Activated CD8-positive, alpha-beta T cell treated with anti-CD3 and anti-CD28 coated beads for 36 hours (primary cell): ENCODE results near the gene SNRNP40. TPM values are rescaled to one million over a fixed set of nuclear protein-coding genes. Genes with fewer than 3 reads are reported as not detected.

Source experiments
- ATAC-seq: fragments of 200-7000 bp; cut with Tn5 transposase; one replicate; pipeline ENCODE4 v1.10.0; 2021; ENCODE audit warnings: mild to moderate bottlenecking, moderate library complexity
- CTCF ChIA-PET: fragments of 350-600 bp; sonication (Branson Sonifier 250); formaldehyde crosslinking; loops from one replicate; lab custom pipeline; 2021; ENCODE audit warnings: antibody characterized with exemption; lab: Charles Lee
- POLR2A ChIA-PET: fragments of 350-600 bp; sonication (Branson Sonifier 250); formaldehyde crosslinking; loops from one replicate; lab custom pipeline; 2021; ENCODE audit warnings: antibody characterized with exemption; lab: Charles Lee
- DNase-seq: peaks from one replicate; pipeline ENCODE4 v3.0.0-alpha.2; 2020
- H3K27ac Mint-ChIP-seq: one replicate; pipeline ENCODE4 v1.8.0; 2021; ENCODE audit warnings: mild to moderate bottlenecking, mixed read lengths
- H3K27me3 Mint-ChIP-seq: one replicate; pipeline ENCODE4 v1.8.0; 2021; ENCODE audit warnings: mixed read lengths
- H3K36me3 Mint-ChIP-seq: one replicate; pipeline ENCODE4 v1.8.0; 2021; ENCODE audit warnings: low read depth, mixed read lengths
- H3K4me1 Mint-ChIP-seq: one replicate; pipeline ENCODE4 v1.8.0; 2021; ENCODE audit warnings: low read depth, mixed read lengths
- H3K4me3 Mint-ChIP-seq: one replicate; pipeline ENCODE4 v1.8.0; 2021; ENCODE audit warnings: mild to moderate bottlenecking, moderate library complexity, mixed read lengths
- H3K9me3 Mint-ChIP-seq: one replicate; pipeline ENCODE4 v1.8.0; 2021; ENCODE audit warnings: mixed read lengths
- CTCF ChIP-seq: fragments of 200-600 bp; IDR thresholded peaks from one replicate; pipeline ENCODE4 v1.8.0; 2022; ENCODE audit warnings: antibody characterized with exemption, mild to moderate bottlenecking
- intact Hi-C: fragments of 100-400 bp; cut with micrococcal nuclease; formaldehyde crosslinking; loops from one replicate; pipeline ENCODE4 v1.10.0; 2022
- total RNA-seq, 2 experiments: library from RNA; stranded (reverse); gene quantifications; one replicate each; pipeline ENCODE4 v1.2.3, GENCODE V29; 2021

SNRNP40 gene
- total RNA-seq, 2 experiments from 2014 or later, result 98.6 to 102 TPM

GRCh38 chr1:31230378-31230777, 66.2 kb downstream of the SNRNP40 start:
- Mint-ChIP-seq H3K27me3 (peaks cover 12% of the 10 kb centered on the region), H3K4me1 (no peaks in the 10 kb centered on the region), H3K27ac (no peak overlapping the region), H3K36me3 (no peaks in the 10 kb centered on the region), H3K4me3 (no peak overlapping the region), H3K9me3 (no peaks in the 10 kb centered on the region)
- intact Hi-C loops, result no loop called here
- ChIA-PET CTCF (no interaction called here), POLR2A (interaction anchor here (0.6 kb wide), 1 partner anchor 82 kb away, joined by 3 read pairs; no protein-coding TSS in a partner anchor)
- ATAC-seq (no peak), DNase-seq (no peak)
- no peak for TF ChIP-seq CTCF

GRCh38 chr1:31228986-31229385, 67.6 kb downstream of the SNRNP40 start:
- H3K4me1 Mint-ChIP-seq, result no peaks in the 10 kb centered on the region
- ChIA-PET POLR2A (no interaction called here), CTCF (interaction anchor here (2.1 kb wide), 1 partner anchor 166 kb away, joined by 5 read pairs; no protein-coding TSS in a partner anchor)
- DNase-seq (no peak), ATAC-seq (no peak)
- H3K27ac Mint-ChIP-seq, result no peak overlapping the region
- intact Hi-C loops, result no loop called here
- H3K36me3 Mint-ChIP-seq, result no peaks in the 10 kb centered on the region
- H3K27me3 Mint-ChIP-seq, result peaks cover 1% of the 10 kb centered on the region
- no peaks in the 10 kb centered on the region for H3K9me3 Mint-ChIP-seq
- H3K4me3 Mint-ChIP-seq, result no peak overlapping the region
- TF ChIP-seq CTCF, result no peak

- no peaks in the 10 kb centered on the region for H3K27me3 Mint-ChIP-seq
- POLR2A ChIA-PET, result interaction anchor here (0.6 kb wide), 1 partner anchor 10 kb away, joined by 3 read pairs; no protein-coding TSS in a partner anchor
- no peaks in the 10 kb centered on the region for H3K4me1 Mint-ChIP-seq
These were observed 68.6 kb downstream of the SNRNP40 start for GRCh38 chr1:31227891-31228568.

DNA sequence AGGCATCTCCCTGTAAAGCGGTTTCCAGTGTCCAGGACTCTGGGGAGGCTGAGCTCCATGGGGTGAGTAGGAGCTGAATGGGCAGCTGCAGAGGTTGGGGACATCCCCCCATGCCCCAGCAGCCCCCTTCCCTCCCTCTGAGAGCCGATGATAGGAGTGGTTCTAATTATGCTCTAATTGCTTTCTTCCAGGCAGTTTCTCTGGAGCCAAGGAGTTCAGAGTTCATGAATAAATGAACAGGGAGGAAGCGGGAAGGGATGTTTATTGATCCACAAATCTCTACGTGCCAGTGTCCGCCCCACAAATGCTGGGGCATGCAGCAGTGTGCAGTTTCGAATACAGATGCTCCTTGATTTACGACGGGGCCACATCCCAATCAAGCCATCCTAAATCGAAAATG, 72.5 kb downstream of the SNRNP40 start:
- intact Hi-C loops, result no loop called here
- no peaks in the 10 kb centered on the region for H3K36me3 Mint-ChIP-seq
- no peaks in the 10 kb centered on the region for H3K9me3 Mint-ChIP-seq
- POLR2A ChIA-PET, result no interaction called here
- H3K27me3 Mint-ChIP-seq, result no peaks in the 10 kb centered on the region
- no peak for ATAC-seq
- H3K4me1 Mint-ChIP-seq, result no peaks in the 10 kb centered on the region
- H3K27ac Mint-ChIP-seq, result no peak overlapping the region
- DNase-seq, result no peak
- no peak for TF ChIP-seq CTCF
- CTCF ChIA-PET, result interaction anchor here (1.1 kb wide), 1 partner anchor 62 kb away, joined by 4 read pairs; no protein-coding TSS in a partner anchor
- H3K4me3 Mint-ChIP-seq, result no peak overlapping the region

More at GRCh38 chr1:31227891-31228568, 68.6 kb downstream of the SNRNP40 start:
- CTCF ChIA-PET, result interaction anchor here (2.1 kb wide), 1 partner anchor 167 kb away, joined by 5 read pairs; no protein-coding TSS in a partner anchor
- intact Hi-C loops, result no loop called here
- no peak for TF ChIP-seq CTCF
- DNase-seq (no peak), ATAC-seq (no peak)
- H3K4me3 Mint-ChIP-seq, result no peak overlapping the region
- H3K27ac Mint-ChIP-seq, result no peak overlapping the region
- H3K36me3 Mint-ChIP-seq, result no peaks in the 10 kb centered on the region
- H3K9me3 Mint-ChIP-seq, result no peaks in the 10 kb centered on the region

DNA sequence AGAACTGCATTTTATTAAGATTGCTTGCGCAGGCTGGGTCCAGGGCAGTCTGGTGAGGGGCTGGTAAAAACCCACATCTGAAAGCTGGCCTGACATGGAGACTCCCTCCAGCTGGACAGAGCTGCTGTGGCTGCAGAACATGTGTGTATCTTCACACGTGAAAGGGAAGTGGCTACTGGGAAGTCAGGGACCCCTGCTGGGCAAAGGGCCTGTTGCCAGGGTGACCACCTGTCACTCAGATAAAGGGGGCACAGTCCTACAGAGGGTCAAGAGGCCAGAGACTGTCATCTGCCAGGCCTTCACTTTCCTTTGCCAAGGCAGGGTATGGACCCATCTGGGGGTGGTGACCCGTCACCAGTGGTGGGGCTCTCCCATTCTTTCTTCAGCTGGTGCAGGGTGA, 74.4 kb downstream of the SNRNP40 start:
- no peak for TF ChIP-seq CTCF
- no peaks in the 10 kb centered on the region for H3K4me1 Mint-ChIP-seq
- H3K9me3 Mint-ChIP-seq, result no peaks in the 10 kb centered on the region
- H3K36me3 Mint-ChIP-seq, result no peaks in the 10 kb centered on the region
- ATAC-seq (no peak), DNase-seq (no peak)
- intact Hi-C loops, result no loop called here
- CTCF ChIA-PET, result no interaction called here
- H3K4me3 Mint-ChIP-seq, result no peak overlapping the region
- POLR2A ChIA-PET, result no interaction called here
- H3K27ac Mint-ChIP-seq, result no peak overlapping the region
- no peaks in the 10 kb centered on the region for H3K27me3 Mint-ChIP-seq
